A172 (cell line): ENCODE results near the gene ACOX2. TPM values are rescaled to one million over a fixed set of nuclear protein-coding genes. Genes with fewer than 3 reads are reported as not detected.
"Not testable (repeated sequence)": the region's sequence is repeated elsewhere in the genome, so short reads cannot be mapped to it uniquely, and the experiment has no call there.

ENCODE experiments used
- DNase-seq: peaks from one replicate; pipeline ENCODE4 v3.0.0-alpha.2; 2015; ENCODE audit warnings: low spot score
- total RNA-seq: library from RNA; depleted of rRNA; stranded (reverse); fragments of >200 nt; shearing (Covaris generic); gene quantifications from 2 replicates; pipeline ENCODE4 v1.2.3, GENCODE V29; 2014

ACOX2 gene
- total RNA-seq, 1 experiment from 2014 or later = 5.4 TPM

- DNase-seq = peak; percentile 23
These were observed 1.2 kb downstream of the ACOX2 start for GRCh38 chr3:58535531-58536500.

- no peak for DNase-seq
These were observed 2.1 kb downstream of the ACOX2 start for GRCh38 chr3:58534592-58535494.

GRCh38 chr3:58532794-58533220, 4.2 kb downstream of the ACOX2 start:
- DNase-seq = peak; percentile 62

- no peak for DNase-seq
These were observed 5.0 kb downstream of the ACOX2 start for GRCh38 chr3:58531956-58532355.

GRCh38 chr3:58531555-58531954, 5.4 kb downstream of the ACOX2 start:
- no peak for DNase-seq

- DNase-seq = no peak
These were observed 6.6 kb downstream of the ACOX2 start for GRCh38 chr3:58530354-58530865.

- no peak for DNase-seq
These were observed 7.3 kb downstream of the ACOX2 start for GRCh38 chr3:58529516-58530353.

- DNase-seq = peak; percentile 80
These were observed 8.4 kb downstream of the ACOX2 start for GRCh38 chr3:58528629-58529028.

GRCh38 chr3:58527440-58527839, 9.6 kb downstream of the ACOX2 start:
- DNase-seq = not testable (repeated sequence)

- peak; percentile 91 for DNase-seq
These were observed 10.5 kb downstream of the ACOX2 start for GRCh38 chr3:58526515-58526957.

GRCh38 chr3:58524326-58524888, 12.6 kb downstream of the ACOX2 start:
- no peak for DNase-seq

- no peak for DNase-seq
These were observed 14.1 kb downstream of the ACOX2 start for GRCh38 chr3:58522759-58523425.

- DNase-seq = no peak
These were observed 14.9 kb downstream of the ACOX2 start for GRCh38 chr3:58521917-58522631.

GRCh38 chr3:58521336-58521670, 15.7 kb downstream of the ACOX2 start:
- no peak for DNase-seq

GRCh38 chr3:58520403-58521335, 16.3 kb downstream of the ACOX2 start:
- peak; percentile 62 for DNase-seq

- no peak for DNase-seq
These were observed 17.2 kb downstream of the ACOX2 start for GRCh38 chr3:58519668-58520402.

- DNase-seq = no peak
These were observed 18.6 kb downstream of the ACOX2 start for GRCh38 chr3:58518291-58518789.

- DNase-seq = no peak
These were observed 22.6 kb downstream of the ACOX2 start for GRCh38 chr3:58514405-58514804.
